ENCODE data around the gene TRAM2.

Gene TRAM2

GRCh38 chr6:52594221-52594620 is 17.4 kb upstream of the TRAM2 start:
- no peak for DNase-seq

GRCh38 chr6:52591832-52592231 is 15.0 kb upstream of the TRAM2 start:
- no peak for DNase-seq

DNA sequence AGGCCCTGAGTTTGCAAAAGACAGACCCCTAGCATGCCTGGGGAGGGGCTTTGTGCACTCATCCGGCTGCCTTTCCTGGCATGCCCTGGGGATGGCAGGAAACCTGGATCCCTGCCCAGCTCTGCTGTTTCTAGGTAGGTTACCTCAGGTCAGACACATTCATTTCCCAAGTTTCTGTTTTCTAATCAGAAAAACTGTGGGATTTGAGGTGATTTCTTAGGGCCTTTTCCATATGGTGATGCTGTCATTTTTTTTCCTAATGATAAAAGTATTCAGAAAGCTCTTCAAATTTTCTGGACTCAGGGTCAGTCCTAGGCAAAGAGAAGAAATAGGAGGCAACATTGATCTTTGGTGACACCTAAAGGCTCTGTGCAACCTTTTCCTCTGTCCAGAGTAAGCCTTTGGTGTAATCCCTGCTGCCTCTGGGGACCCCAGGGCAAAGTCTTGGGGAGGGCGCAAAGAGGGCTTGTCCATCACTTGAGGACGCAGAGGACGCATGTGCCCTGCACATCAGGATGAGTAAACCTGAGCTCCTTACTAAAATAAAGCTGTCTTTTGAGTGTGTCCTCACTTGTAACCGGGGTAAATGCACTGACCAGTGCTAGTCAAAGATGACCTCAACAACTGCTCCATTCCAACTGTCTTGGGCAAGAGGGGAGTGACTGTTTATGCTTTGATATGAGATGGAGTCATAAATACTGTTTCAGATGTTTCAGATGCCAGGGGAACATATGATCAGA is 13.5 kb upstream of the TRAM2 start:
- DNase-seq, result no peak

GRCh38 chr6:52588710-52589091 is 11.8 kb upstream of the TRAM2 start:
- no peak for DNase-seq

DNA sequence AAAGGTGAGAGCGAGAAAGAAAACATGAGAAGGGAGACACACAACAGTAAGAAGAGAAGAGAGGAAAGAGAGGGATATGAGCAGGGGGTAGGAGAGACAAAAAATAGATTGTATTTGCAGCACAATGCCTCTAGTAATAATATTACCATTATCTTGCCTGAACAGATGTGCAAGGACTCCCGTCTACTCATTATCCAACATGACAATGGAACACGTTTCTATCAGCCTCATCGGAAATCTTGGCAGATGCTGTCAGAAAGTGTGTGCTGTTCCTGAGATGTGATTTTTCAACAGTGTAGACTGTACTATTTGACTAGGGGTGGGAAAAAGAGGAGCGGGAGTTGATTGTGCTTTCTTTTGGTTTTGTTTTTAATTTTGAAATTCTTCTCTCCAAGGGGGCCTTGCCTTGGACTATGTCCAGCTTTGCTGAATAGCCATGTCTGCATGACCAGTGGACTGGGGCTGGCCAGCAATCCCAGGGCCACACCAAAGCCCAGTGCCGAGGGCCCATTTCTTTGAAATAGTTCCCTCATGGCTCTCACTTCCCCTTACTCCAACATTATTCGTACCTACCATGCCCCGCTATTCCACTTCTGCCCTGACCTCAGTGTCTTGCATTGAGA is 11.3 kb upstream of the TRAM2 start:
- no peak for DNase-seq

DNA sequence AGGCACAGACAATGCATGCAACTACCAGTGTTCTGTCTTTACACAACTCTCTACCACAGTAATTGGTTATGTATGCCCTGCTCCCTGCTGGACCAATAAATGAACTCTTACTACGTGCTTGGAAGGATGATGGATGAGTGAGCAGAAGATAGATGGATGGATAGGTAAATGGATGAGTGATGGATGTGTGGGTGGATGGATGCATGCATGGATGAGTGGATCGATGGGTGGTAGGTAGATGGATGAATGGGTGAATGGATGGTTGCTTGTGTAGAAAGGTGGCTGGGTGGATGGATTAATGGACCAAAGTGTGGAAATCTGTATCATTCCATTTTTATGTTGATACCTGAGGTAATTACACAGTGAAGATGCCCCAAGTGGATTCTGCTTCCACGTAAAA is 10.1 kb upstream of the TRAM2 start:
- no peak for DNase-seq

DNA sequence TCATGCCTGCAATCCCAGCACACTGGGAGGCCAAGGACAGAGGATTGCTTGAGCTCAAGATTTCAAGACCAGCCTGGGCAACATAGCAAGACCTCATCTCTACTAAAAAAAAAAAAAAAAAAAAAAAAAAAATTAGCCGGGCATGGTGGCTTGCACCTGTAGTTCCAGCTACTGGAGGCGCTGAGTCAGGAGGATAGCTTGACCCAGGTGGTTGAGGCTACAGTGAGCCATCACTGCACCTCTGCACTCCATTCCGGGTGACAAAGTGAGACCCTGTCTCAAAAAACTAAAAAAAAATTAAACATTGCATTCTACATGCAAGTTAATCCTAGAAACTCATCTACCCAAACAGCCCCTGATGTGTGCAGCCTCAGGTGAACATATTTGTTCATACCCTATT is 7.3 kb upstream of the TRAM2 start:
- DNase-seq, result no peak

DNA sequence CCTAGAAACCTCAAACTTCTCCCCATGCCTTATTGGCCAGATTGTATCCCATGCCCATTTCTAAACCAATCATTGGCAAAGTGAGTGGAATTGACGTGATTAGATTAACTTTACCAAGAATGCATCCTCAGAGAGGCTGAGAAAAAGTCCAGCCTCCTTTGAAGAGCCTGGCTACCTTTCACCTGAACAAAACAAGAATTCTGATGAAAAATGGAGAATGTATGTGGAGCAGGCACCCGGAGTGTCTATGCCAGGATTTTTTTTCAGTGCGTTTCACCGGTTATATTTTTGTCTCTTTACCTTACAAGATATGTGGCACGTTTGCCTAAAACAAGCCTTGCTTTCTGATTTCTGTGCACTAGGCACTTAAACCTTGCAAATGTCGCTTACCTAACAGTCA is 6.1 kb upstream of the TRAM2 start:
- no peak for DNase-seq

- DNase-seq, result no peak
Observed at GRCh38 chr6:52582446-52582845, 5.6 kb upstream of the TRAM2 start.

DNA sequence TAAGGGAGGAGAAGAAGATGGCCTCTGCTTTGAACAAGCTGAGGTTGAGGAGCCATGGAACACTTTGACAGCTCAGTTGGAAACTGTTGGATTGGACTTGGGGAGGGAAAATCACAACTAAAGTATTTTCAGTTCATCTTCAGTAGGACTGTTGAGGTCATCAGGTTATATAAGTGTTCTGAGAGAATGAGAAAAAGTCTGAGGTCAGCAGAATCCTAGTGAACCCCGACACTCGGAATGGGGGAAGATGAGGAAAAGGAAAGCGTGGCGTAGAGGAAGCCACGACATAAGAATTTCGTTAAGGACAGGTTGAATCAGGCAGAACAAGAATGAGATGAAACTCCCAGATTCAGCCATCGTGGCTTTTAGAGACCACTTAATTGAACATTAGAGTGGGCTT is 4.0 kb upstream of the TRAM2 start:
- DNase-seq, result no peak

GRCh38 chr6:52579006-52579660 is 2.3 kb upstream of the TRAM2 start:
- DNase-seq, result no peak

DNA sequence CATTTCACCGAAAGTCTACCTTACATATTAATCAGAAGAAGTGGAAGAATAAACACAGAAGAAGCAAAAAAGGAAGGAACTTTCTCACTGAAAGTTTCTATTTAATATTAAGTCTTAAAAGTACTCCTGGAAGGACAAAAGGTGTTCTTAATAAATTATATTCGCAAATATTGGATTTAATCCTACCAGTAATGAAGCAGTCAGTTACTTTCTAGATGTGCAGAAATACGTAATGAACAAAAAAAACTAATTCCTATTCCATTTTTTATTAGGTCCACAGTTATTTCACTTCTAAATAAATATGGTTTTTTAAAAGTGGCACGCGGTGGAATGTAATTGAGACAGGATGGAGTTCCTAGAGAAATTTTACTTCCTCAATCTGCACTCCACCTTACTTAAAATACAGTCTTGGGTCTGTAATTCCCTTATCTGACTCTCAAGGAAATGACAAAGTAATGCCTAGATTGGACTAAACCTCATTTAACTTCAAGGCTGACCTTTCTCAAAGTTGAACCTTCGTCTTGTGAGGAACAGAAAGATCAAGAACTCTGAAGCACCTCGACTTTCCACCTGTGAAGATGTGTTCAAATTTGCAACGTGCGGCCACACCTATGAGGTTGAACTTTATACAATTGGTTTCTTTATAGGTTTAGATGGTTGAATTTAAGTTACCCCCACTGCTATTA is 1.1 kb upstream of the TRAM2 start:
- DNase-seq, result no peak

GRCh38 chr6:52576392-52577021 is 353 bp downstream of the TRAM2 start:
- DNase-seq, result peak; percentile 54

- DNase-seq, result no peak
Observed at GRCh38 chr6:52576054-52576391, 837 bp downstream of the TRAM2 start.

- DNase-seq, result no peak
Observed at GRCh38 chr6:52575502-52575892, 1.4 kb downstream of the TRAM2 start.

DNA sequence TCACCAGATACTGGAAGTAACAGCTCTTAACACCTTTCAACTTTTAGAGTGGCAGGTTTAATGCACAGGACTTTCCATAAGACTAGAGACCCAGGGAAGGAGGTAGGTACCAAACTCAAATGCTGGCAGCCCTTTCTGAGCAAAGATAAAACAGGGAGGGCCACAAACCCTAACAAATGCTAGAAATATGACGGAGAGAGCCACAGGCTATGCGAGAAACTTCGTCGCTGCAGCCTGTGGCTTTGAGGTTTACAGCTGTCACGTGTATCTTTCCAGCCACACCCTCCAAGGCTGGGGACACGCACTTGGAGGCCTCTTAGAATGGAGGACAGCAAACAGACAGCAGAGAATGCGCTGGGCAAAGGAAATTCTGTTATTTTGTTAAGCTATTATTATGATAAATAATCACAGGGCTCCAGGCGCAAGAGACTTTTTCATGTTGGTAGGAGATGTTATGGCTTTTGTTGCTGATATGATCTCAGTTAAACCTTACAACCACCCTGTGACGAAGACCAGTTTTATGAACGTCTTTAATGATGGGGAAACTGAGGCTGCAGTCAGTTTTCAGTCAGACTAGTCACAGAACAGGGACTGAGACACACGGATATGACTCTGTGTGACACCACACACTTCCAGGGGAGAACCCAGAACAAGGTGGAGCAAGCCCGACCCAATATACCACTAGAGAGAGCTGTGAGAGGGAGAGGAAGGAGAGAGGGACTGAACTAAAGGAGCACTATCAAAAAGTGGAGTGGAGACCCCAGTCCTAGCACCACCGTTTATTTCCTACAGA is 2.0 kb downstream of the TRAM2 start:
- no peak for DNase-seq

GRCh38 chr6:52573295-52573694 is 3.6 kb downstream of the TRAM2 start:
- no peak for DNase-seq

DNA sequence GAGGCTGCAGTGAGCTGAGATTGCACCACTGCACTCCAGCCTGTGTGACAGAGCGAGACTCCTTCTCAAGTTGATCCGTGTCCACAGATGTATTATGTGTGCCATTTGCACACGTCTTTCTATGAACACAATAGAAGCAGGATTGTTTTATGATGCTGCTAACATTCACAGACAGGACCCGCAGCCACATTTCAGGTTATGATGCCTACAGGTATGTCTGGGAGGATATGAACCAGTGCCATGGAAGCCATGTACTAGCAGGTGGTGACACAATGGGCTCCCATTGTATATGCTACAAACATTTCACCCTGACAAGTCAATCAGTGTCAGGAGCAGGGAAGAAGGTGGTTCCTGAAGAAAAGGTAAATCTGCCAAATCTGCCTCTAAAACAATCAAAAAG is 4.3 kb downstream of the TRAM2 start:
- DNase-seq, result no peak

DNA sequence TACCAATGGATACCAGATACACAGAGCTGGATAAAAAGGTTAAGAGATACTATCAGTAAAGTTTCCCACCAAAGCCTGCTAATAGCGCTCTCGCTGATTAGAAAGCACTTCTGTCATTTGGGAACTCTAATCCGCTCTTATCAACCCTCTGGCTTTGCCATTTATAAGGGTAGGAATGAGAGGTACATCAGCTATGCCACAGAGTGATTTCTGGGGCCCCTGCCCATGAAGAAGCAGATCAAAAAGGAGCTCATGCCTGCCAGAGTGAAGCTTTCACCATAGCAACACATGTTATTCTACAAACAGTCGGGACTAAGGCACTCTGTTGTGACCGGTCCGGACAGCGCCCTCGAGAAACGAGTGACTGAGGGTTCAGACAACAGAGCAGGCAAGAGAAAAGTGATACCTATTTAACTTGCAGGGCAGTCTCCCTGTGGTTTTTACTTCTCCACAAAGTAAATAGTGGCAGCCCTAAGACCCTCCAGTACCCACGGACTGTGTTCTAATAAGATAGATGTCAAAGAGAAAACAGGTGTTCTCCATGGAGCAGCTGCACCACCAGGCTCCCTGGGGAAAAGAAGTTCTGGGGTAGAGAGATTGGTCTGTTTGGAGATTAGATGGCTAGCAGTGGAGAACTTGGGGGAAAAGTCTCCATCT is 5.6 kb downstream of the TRAM2 start:
- DNase-seq, result peak; percentile 63

GRCh38 chr6:52570291-52570700 is 6.6 kb downstream of the TRAM2 start:
- DNase-seq, result peak; percentile 92

DNA sequence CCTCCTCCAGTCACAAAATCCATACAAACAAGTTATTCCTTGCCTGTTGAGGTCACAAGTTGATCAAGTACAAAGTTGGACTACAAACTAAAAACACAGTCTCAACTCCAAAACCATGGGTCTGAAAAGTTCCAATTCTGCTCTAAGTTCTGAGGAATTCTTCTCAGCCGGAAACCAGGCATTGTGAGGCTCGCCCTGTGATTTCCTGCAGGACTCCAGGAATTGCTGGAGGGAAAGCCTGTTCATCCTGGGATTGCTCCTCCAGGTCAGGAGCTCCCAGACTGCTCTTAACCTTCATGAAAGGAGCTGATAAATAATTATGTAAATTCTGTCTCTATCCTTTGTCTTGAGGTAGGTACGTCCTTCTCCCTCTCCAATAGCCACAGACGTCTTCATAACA is 8.5 kb downstream of the TRAM2 start:
- no peak for DNase-seq

- DNase-seq, result no peak
Observed at GRCh38 chr6:52566853-52567279, 10.0 kb downstream of the TRAM2 start.

Data from NCI-H526 treated with DMSO at 0.1 percent for 48 hours (cell line).